CD4-positive, alpha-beta T cell treated with Interleukin-17A for 4 hours (primary cell): ENCODE data around the gene CRTC3.
"Not testable (repeated sequence)": the region's sequence is repeated elsewhere in the genome, so short reads cannot be mapped to it uniquely, and the experiment has no call there.

Source experiments
- DNase-seq: peaks from one replicate; pipeline ENCODE4 v3.0.0-alpha.2; 2020; ENCODE audit warnings: mixed read lengths

CRTC3 gene

DNA sequence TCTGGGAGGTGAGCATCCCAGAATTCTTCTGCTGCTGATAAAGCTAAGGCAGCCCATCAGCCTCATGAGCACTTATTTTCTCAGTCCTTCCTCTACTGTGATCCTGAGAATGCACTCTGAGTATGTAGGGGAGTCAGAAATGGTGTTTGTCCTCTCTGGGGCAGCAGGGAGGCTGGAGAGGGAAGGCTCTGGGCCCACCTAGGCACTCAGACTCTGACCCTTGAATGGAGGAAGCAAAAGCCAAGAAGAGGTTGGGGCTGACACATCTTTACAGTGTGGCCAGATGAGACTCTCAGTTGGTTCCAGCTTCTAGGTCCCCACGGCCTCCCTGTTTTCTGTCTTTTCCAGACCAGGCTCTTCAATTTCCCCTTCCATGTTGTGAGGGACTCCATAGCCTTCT, 151.3 kb downstream of the CRTC3 start:
- no peak for DNase-seq

DNA sequence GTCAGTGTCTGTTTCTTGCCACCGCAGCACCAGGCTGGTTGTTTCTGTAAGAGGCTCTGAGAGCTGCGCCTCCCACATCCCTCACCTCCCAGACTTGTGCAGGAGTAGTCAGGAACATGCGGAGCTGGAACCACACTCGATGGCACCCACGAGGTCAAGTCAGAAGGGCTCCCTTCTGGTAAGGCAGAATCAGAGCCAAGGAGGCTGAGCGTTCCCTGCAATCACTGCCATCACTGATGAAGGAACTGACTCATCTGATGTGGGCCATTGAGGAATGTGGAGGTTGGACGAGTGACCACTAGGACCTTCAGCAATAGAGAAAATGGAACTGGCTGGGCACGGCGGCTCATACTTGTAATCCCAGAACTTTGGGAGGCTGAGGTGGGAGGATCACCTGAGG, 151.8 kb downstream of the CRTC3 start:
- DNase-seq, result no peak

DNA sequence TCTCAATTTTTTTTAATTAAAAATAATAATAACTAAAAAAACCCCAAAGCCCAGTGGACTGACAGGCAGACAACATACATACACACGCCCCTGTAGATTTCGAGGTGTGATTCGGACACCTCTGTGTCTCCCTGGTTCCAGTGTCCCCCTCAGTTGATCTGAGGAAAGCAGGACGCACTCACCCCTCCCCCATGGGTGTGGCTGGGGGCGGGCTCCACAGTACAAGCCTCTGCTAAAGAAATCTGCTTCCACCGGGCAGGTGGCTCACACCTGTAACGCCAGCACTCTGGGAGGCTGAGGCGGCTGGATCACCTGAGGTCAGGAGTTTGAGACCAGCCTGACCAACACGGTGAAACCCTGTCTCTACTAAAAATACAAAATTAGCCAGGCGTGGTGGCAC, 153.6 kb downstream of the CRTC3 start:
- no peak for DNase-seq

GRCh38 chr15:90683876-90684275, 154.2 kb downstream of the CRTC3 start:
- no peak for DNase-seq

DNA sequence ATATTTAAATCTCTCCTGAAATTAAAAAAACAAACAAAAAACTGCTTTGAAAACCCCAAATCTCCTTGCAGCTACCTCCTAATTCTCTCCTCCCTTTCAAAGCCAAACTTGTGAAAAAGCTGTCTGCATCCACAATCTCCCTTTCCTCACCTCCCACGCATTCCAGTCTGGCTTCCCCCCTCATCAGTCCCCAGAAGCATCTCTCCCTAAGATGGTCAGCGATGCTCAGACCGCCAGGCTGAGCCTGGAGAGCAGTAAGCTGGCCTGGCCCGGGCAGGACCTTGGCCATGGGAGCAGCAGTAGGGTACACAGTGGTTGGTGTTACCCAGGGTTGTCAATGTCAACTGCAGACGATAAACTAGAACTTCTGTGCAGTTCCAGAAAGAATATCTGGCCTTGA, 154.6 kb downstream of the CRTC3 start:
- no peak for DNase-seq

- no peak for DNase-seq
Measured at GRCh38 chr15:90685591-90686434, 156.1 kb downstream of the CRTC3 start.

DNA sequence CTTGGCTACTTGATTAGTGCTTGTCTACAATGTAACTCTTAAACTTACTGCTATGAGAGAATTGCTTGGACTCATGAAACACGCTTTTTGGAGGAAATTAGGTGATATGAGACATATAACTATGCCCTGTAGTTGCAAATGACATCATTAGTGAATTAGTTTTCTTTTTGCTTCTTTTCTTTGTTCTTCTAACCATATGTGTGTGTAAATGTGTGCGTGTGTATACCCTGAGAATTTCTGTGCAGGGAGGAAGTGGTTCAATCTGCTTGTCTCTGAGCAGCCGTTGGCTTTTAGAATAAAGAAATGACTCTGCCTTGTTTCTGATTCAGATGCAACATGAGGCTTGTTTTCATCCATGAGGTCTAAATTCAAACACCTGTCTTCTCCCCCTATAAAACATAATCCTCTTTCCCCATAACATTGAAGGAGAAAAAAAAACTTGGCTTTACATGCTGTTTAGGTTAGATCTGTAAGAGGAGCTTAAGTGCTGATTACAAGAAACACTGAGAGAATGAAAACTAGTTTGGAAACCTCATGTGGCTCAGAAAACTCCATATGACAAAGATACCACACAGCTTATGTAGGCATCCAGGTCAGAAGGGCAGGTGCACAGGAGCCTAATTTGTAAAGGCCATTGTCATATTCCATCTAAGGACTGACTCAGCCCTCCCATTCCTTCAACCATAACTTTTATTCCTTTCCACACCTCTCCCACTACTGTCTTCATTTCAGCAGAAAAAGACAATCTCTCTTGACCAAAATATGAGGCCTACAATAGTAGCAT, 156.9 kb downstream of the CRTC3 start:
- peak; percentile 36 for DNase-seq

DNA sequence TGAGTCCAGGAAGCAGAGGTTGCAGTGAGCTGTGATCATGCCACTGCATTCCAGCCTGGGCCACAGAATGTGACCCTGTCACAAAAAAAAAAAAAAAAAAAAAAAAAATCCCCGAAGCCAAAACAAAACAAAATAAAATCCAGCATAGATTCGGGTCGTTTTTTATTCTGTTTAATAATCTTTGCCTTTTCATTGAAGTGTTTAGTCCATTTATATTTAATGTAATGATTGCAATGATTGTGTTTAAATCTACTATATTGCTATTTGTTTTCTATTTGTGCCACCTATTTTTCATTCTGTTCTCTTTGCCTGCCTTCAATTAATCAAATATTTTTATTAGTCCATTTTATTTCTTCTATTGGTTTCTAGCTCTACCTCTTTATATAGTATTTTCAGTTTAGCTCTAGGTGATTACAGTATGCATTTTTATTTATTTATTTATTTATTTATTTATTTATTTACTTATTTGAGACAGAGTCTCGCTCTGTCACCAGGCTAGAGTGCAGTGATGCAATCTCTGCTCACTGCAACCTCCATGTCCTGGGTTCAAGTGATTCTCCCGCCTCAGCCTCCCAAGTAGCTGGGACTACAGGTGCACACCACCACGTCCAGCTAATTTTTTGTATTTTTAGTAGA, 159.7 kb downstream of the CRTC3 start:
- DNase-seq, result not testable (repeated sequence)

- DNase-seq, result no peak
Measured at GRCh38 chr15:90690585-90690984, 160.9 kb downstream of the CRTC3 start.

- no peak for DNase-seq
Measured at GRCh38 chr15:90691369-90691768, 161.6 kb downstream of the CRTC3 start.

- no peak for DNase-seq
Measured at GRCh38 chr15:90691982-90692773, 162.5 kb downstream of the CRTC3 start.
